GM12878 (cell line): Measurements from ENCODE around the gene RSPH9. TPM values are rescaled to one million over a fixed set of nuclear protein-coding genes. Genes with fewer than 3 reads are reported as not detected.

Source experiments
- ATAC-seq: fragments of 200-7000 bp; cut with Tn5 transposase; 3 replicates; pipeline ENCODE4 v1.9.1; 2020; ENCODE audit warnings: mild to moderate bottlenecking, moderate library complexity
- BruUV-seq: library from RNA; stranded (reverse); fragments of 400-500 nt; replicated peaks from 2 replicates; lab custom pipeline; 2021; lab: Mats Ljungman, UMichigan
- CTCF ChIA-PET: fragments of 300-600 bp; sonication (Branson Sonifier 250); formaldehyde crosslinking; extraction: SDS; loops from one replicate; lab custom pipeline; 2021; ENCODE audit warnings: inconsistent platforms; lab: Yijun Ruan, JAX
- POLR2A ChIA-PET: fragments of 350-600 bp; formaldehyde crosslinking; extraction: SDS; loops from one replicate; lab custom pipeline; 2021; ENCODE audit warnings: inconsistent platforms; lab: Charles Lee
- RAD21 ChIA-PET: fragments of 300-600 bp; sonication (Branson Sonifier 250); formaldehyde crosslinking; loops from one replicate; lab custom pipeline; 2023; ENCODE audit warnings: antibody characterized with exemption; ENCODE audit not compliant: unreplicated experiment; lab: Charles Lee
- SMC1A ChIA-PET: fragments of 300-600 bp; sonication (Branson Sonifier 250); formaldehyde crosslinking; loops from one replicate; lab custom pipeline; 2023; ENCODE audit not compliant: unreplicated experiment, uncharacterized antibody; lab: Charles Lee
- DNase-seq: peaks from one replicate; pipeline ENCODE4 v3.0.0-alpha.2; 2011; ENCODE audit warnings: low read depth, low spot score
- FAIRE-seq: peaks from 3 replicates; lab custom pipeline; 2011; peaks lifted over from hg19 to GRCh38; lab: Jason Lieb, UNC
- H2AFZ ChIP-seq: 2 replicates; pipeline ENCODE4 v1.6.0; 2011; ENCODE audit warnings: low read depth, low read length, control low read depth; ENCODE audit not compliant: control insufficient read depth
- H3K27ac ChIP-seq: 2 replicates; pipeline ENCODE4 v1.5.1; 2011; ENCODE audit warnings: control low read depth; ENCODE audit not compliant: control insufficient read depth, insufficient read depth
- H3K27me3 ChIP-seq, 2 experiments: replicated peaks in 1 of 2; 2 replicates each; pipeline versions ENCODE4 v1.6.0 to v1.6.1; 2011; ENCODE audit warnings: low read length in 1 of 2; ENCODE audit not compliant: control insufficient read depth in 2 of 2, insufficient read depth in 2 of 2
- H3K36me3 ChIP-seq, 2 experiments: 2 replicates each; pipeline ENCODE4 v1.5.1; 2011; ENCODE audit warnings: low read length in 1 of 2; ENCODE audit not compliant: control insufficient read depth in 2 of 2, insufficient read depth in 2 of 2
- H3K4me1 ChIP-seq: 2 replicates; pipeline ENCODE4 v1.6.1; 2011; ENCODE audit warnings: mild to moderate bottlenecking, low read length, moderate library complexity, mixed read lengths; ENCODE audit not compliant: control insufficient read depth, insufficient read depth
- H3K4me2 ChIP-seq: 2 replicates; pipeline ENCODE4 v1.6.0; 2011; ENCODE audit warnings: control low read depth; ENCODE audit not compliant: control insufficient read depth, insufficient read depth
- H3K4me3 ChIP-seq: fragments of 200-600 bp; sonication (generic); 2 replicates; pipeline ENCODE4 v1.5.1; 2016
- H3K79me2 ChIP-seq: 2 replicates; pipeline ENCODE4 v1.6.0; 2011; ENCODE audit warnings: low read length; ENCODE audit not compliant: control insufficient read depth, insufficient read depth
- H3K9ac ChIP-seq: 2 replicates; pipeline ENCODE4 v1.8.0; 2011; ENCODE audit warnings: low read length, control low read depth, mixed read lengths; ENCODE audit not compliant: control insufficient read depth, insufficient read depth
- H3K9me3 ChIP-seq: replicated peaks from 3 replicates; pipeline ENCODE4 v1.5.1; 2011; ENCODE audit warnings: mild to moderate bottlenecking, low read length; ENCODE audit not compliant: control insufficient read depth, insufficient read depth
- H4K20me1 ChIP-seq: 2 replicates; pipeline ENCODE4 v1.6.0; 2011; ENCODE audit not compliant: control insufficient read depth, insufficient read depth
- ATF7 ChIP-seq: fragments of 450-650 bp; IDR thresholded peaks from 2 replicates; pipeline ENCODE4 v1.6.1; 2016; ENCODE audit warnings: low read depth, mild to moderate bottlenecking
- BHLHE40 ChIP-seq, 2 experiments: fragments of 450-650 bp in 1 of 2; IDR thresholded peaks; 2 replicates each; pipeline ENCODE4 v1.6.1; 2011 to 2017; ENCODE audit warnings: low read depth in 2 of 2, borderline replicate concordance in 1 of 2, improper control_type of control experiment in 1 of 2, low read length in 1 of 2, mild to moderate bottlenecking in 1 of 2
- BRCA1 ChIP-seq: IDR thresholded peaks from 2 replicates; pipeline ENCODE4 v1.6.1; 2011; ENCODE audit warnings: low read depth, low read length, improper control_type of control experiment
- IKZF1 ChIP-seq: fragments of 450-650 bp; conservative IDR thresholded peaks from 2 replicates; pipeline ENCODE4 v1.6.1; 2017; ENCODE audit warnings: antibody characterized with exemption, mild to moderate bottlenecking
- MXI1 ChIP-seq: fragments of 150-350 bp; IDR thresholded peaks from 2 replicates; pipeline ENCODE4 v1.6.1; 2011; ENCODE audit warnings: low read depth, mild to moderate bottlenecking, inconsistent platforms, low read length, improper control_type of control experiment
- POLR2AphosphoS2 ChIP-seq: IDR thresholded peaks from 2 replicates; pipeline ENCODE4 v1.6.1; 2011; ENCODE audit warnings: low read depth, mild to moderate bottlenecking, low read length, improper control_type of control experiment, moderate library complexity
- POLR2AphosphoS5 ChIP-seq: IDR thresholded peaks from 2 replicates; pipeline ENCODE4 v1.6.1; 2011; ENCODE audit warnings: mild to moderate bottlenecking, low read length, inconsistent platforms
- REST ChIP-seq: IDR thresholded peaks from 2 replicates; pipeline ENCODE4 v1.6.1; 2012; ENCODE audit warnings: mild to moderate bottlenecking, low read depth, low read length
- SMARCA5 ChIP-seq: fragments of 450-650 bp; IDR thresholded peaks from 2 replicates; pipeline ENCODE4 v1.6.1; 2017; ENCODE audit warnings: mild to moderate bottlenecking
- SMC3 ChIP-seq: IDR thresholded peaks from 2 replicates; pipeline ENCODE4 v1.6.1; 2011; ENCODE audit warnings: low read length, improper control_type of control experiment, borderline replicate concordance
- WGBS: methylation state at CpG from one replicate; pipeline ENCODE4 v1.1.6; 2016; ENCODE audit warnings: low lambda C conversion rate; ENCODE audit not compliant: insufficient replicate concordance, insufficient coverage; ENCODE audit errors: missing lambda C conversion rate; 5-methylcytosine and 5-hydroxymethylcytosine counted together
- in situ Hi-C: fragments of 300-500 bp; cut with MboI; formaldehyde crosslinking; loops from 9 replicates; pipeline ENCODE4 v1.14.3; 2018; ENCODE audit warnings: mixed read lengths
- intact Hi-C: fragments of 100-400 bp; cut with micrococcal nuclease; formaldehyde crosslinking; loops from one replicate; pipeline ENCODE4 v1.14.2; 2022; ENCODE audit not compliant: unreplicated experiment
- polyA plus RNA-seq, 11 experiments: library from polyadenylated mRNA; depleted of rRNA in 4 of 11; unstranded in 6 of 11; stranded (reverse) in 5 of 11; fragments of >200 nt; fragmentation: Nextera tagmentation in 4 of 11; fragmentation: Illumina TruSeq in 1 of 11; extraction: Ambion mirVana in 4 of 11; extraction: Trizol in 1 of 11; gene quantifications; 1 replicate in 1 of 11; 2 replicates in 10 of 11; pipeline versions ENCODE4 v1.2.1 to v1.2.3, GENCODE V29; 2011 to 2016; ENCODE audit warnings: inconsistent platforms in 2 of 11, missing spikeins in 2 of 11, low read depth in 1 of 11
- total RNA-seq, 4 experiments: library from RNA; depleted of rRNA in 3 of 4; stranded (reverse); fragments of >200 nt in 3 of 4; fragmentation: Illumina TruSeq in 1 of 4; extraction: Trizol in 1 of 4; gene quantifications; 2 replicates each; pipeline versions ENCODE4 v1.2.1 to v1.2.3, GENCODE V29; 2013 to 2021
- TF ChIP-seq, protein P1 (sequence below): fragments of 150-350 bp; IDR thresholded peaks from 2 replicates; pipeline ENCODE4 v1.6.1; 2016; ENCODE audit warnings: low read depth, low read length
- TF ChIP-seq, protein P2 (sequence below): IDR thresholded peaks from 2 replicates; pipeline ENCODE4 v1.6.1; 2011; ENCODE audit warnings: borderline replicate concordance, low read depth, mild to moderate bottlenecking, moderate library complexity, low read length; ENCODE audit not compliant: insufficient read depth, poor library complexity, severe bottlenecking

The RSPH9 gene
- total and polyA plus RNA-seq, 10 of the 15 experiments (the other 5 are each of a cell fraction or from before 2014, with no cell fraction given), result 0.26 to 0.63 (median 0.36) TPM; not detected in 6

DNA sequence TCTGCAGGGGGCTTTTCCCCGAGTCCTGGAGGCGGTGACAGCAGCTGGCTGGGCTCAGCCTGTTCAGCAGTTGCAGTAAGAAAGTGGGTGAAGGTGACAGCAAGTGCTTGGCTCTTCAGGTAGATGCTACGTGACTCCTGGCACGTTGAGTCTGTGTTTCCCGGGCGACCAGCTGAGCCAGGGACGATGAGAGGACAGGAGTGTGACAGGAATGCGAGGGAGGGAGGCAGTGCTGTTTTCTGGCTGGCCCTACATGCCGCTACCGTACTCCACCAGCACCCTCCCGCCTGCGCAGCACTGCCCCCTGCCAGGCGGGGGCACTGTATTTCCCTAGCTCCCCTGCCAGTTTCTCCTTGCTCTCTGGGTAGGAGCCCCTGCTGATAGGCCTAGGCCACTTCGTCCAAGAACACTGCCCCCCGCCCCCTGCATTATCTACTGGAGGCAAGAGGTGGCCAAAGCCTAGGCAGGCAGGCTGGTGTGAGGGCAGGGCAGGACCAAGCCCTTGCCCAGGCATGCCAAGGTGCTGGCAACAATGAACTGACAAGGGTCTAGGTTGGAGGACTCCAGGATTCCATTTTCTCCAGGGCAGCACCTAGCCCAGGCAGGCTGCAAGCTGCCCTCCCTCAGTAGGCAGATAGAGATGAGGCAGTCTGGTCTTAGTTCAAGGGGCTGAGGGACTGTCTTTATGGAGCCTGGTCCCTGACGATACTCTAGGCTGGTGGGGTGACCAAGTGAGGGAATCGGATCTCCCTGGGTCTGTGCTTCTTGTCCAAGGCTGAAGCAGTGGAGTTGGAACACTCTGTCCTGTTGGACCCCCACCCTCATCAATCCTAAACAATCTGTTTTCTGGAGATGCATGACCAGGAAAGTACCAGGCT is 23.6 kb downstream of the RSPH9 start:
- Histone ChIP-seq H4K20me1 (no peaks in the 10 kb centered on the region), H3K36me3 (peaks cover 8 to 19% of the 10 kb centered on the region in 2 experiments), H3K27me3 (no peaks in the 10 kb centered on the region), H3K4me1 (peaks cover 34% of the 10 kb centered on the region), H3K9ac (peak overlapping the region; percentile 37), H3K9me3 (no peaks in the 10 kb centered on the region), H3K4me2 (peak overlapping the region; percentile 36), H3K27ac (peak overlapping the region; percentile 69), H3K79me2 (no peaks in the 10 kb centered on the region), H2AFZ (no peak overlapping the region), H3K4me3 (no peak overlapping the region)
- ATAC-seq, result peak; percentile 79
- ChIA-PET RAD21 (interaction anchor here (0.5 to 7.8 kb wide), 14 partner anchors 23 to 412 kb away, joined by 3 to 79 read pairs (median 4); partner anchors contain the start of genes GTPBP2, RSPH9 and VEGFA), POLR2A (interaction anchor here (0.7 to 2.8 kb wide), 4 partner anchors 38 to 412 kb away, joined by 3 to 10 read pairs (median 4); partner anchors contain the start of gene GTPBP2), SMC1A (interaction anchor here (0.7 to 4.1 kb wide), 8 partner anchors 71 to 411 kb away, joined by 3 to 37 read pairs (median 4); no protein-coding TSS in a partner anchor), CTCF (interaction anchor here (0.6 to 7.6 kb wide), 40 partner anchors 10 to 411 kb away, joined by 3 to 85 read pairs (median 6); partner anchors contain the start of genes GTPBP2, MRPS18A, VEGFA and XPO5)
- intact Hi-C loops, result loop anchor here (1.0 to 5.0 kb wide), 2 partner anchors 334 to 406 kb away; no protein-coding TSS in a partner anchor
- in situ Hi-C loops, result loop anchor here (5.0 kb wide), 1 partner anchor 409 kb away; no protein-coding TSS in a partner anchor
- WGBS, result 44% methylated on average over 17 of the region's 17 CpGs
- FAIRE-seq, result peak; percentile 49
- DNase-seq, result peak; percentile 61
- no TSS peak for BruUV-seq
- TF ChIP-seq, protein P1, sequence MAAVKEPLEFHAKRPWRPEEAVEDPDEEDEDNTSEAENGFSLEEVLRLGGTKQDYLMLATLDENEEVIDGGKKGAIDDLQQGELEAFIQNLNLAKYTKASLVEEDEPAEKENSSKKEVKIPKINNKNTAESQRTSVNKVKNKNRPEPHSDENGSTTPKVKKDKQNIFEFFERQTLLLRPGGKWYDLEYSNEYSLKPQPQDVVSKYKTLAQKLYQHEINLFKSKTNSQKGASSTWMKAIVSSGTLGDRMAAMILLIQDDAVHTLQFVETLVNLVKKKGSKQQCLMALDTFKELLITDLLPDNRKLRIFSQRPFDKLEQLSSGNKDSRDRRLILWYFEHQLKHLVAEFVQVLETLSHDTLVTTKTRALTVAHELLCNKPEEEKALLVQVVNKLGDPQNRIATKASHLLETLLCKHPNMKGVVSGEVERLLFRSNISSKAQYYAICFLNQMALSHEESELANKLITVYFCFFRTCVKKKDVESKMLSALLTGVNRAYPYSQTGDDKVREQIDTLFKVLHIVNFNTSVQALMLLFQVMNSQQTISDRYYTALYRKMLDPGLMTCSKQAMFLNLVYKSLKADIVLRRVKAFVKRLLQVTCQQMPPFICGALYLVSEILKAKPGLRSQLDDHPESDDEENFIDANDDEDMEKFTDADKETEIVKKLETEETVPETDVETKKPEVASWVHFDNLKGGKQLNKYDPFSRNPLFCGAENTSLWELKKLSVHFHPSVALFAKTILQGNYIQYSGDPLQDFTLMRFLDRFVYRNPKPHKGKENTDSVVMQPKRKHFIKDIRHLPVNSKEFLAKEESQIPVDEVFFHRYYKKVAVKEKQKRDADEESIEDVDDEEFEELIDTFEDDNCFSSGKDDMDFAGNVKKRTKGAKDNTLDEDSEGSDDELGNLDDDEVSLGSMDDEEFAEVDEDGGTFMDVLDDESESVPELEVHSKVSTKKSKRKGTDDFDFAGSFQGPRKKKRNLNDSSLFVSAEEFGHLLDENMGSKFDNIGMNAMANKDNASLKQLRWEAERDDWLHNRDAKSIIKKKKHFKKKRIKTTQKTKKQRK, result no peak
- TF ChIP-seq, protein P2, sequence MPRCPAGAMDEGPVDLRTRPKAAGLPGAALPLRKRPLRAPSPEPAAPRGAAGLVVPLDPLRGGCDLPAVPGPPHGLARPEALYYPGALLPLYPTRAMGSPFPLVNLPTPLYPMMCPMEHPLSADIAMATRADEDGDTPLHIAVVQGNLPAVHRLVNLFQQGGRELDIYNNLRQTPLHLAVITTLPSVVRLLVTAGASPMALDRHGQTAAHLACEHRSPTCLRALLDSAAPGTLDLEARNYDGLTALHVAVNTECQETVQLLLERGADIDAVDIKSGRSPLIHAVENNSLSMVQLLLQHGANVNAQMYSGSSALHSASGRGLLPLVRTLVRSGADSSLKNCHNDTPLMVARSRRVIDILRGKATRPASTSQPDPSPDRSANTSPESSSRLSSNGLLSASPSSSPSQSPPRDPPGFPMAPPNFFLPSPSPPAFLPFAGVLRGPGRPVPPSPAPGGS, result peak; percentile 8
- TF ChIP-seq SMARCA5 (no peak), POLR2AphosphoS5 (no peak; the same call in 1 of the 2 replicates), BHLHE40 (IDR thresholded peaks at IDR 0.05; ENCODE audit: borderline replicate concordance in 1 of 2, low read depth in 2 of 2, low read length in 1 of 2) (peak in 1 of 2 experiments; percentile 24; a peak in 1 of 4 replicates), ATF7 (no peak), IKZF1 (0 out of 2 replicates have a peak, but pooled peaks have one; percentile 11), SMC3 (peak; percentile 39; the same call in 1 of the 2 replicates), POLR2AphosphoS2 (peak; percentile 20), BRCA1 (no peak), MXI1 (no peak), REST (no peak)
